A549 treated with DMSO at 1 μM for 4 hours (cell line): ENCODE measurements around the gene THY1. TPM values are rescaled to one million over a fixed set of nuclear protein-coding genes. Genes with fewer than 3 reads are reported as not detected.

ENCODE experiments used
- total RNA-seq: library from RNA; stranded (reverse); fragments of 200-300 nt; extraction: Qiagen RNA extraction; gene quantifications from 5 replicates; pipeline ENCODE4 v1.2.3, GENCODE V29; 2022; ENCODE audit warnings: low read depth

Gene THY1
- total RNA-seq: 10.4 to 20.1 TPM (median 12.8 TPM) in 5 replicates

DNA sequence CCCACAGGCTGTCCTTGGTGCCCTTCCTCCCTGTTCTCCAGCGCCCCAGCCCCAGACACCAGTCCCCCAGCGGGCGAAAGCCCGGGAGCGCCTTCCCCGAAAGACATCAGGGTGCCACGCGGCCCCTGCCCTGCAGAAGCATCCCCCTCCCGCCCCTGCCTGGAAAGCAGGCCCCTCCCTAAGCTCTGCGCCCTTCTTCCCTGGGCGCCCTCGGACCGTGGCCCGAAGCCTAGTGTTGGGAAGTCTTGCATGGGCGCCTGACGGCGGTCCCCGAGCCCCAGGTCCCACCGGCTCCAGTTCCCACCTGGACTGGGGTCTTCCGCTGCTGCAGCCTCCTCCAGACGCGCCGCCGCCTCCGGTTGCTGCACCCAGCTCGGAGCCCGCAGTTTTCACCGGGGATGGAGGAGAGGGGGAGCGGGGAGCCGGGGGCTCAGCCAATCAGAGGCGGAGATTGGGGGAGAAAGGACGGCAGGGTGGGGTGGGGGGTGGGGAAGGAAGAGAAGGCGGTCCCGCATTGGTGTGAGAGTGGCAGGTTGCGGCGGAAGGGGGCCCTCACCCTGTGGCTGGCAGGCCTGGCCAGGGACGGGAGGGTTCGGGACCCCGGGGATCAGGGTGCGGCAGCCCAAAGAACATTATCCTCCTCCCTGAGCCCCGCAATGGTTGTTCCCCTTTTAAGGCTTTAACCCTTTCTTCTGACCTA lies at the start of gene THY1:
THY1 (minus strand) TSS at position 364 of the 700 bp plus-strand sequence. CDS start 2,267 bp downstream, outside the sequence.

DNA sequence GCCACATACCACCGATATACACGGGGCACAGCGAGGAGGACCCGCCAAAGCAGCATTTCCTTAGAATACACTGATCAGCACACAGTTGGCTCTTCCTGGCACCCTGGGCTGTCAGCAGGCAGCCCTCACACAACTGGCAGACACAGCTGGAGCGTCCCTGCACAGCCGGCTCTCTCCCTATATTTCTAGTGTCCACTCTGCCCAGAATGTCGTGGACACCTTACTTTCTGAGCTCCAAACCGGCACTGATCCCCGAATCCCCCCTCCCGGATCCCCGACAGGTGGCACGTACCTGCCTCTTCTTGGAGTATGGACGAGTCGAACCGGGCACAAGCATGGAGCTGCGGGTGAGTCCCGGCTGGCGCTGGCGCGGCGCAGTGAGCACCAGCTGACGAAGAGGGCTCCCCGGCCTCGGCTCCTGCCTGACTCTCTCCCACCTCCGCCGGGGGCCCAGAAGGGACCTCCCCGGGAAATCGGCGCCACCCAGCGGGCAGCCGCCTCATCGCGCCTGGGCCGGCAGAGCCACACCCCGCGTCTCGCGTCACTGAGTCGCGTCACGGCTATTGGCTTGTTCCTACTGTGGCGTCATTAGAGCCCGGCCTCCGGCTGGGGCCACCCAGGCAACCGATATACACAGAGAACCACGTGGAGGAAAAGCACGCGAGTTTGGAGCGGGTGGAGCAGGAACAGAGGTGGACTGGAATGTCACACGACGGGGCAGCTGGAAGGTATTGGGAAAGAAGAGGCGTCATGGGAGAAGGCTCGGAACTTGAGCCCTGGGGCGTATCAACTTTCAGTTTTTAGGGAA lies 41.6 kb downstream of the THY1 start, which contains the start of gene USP2:
USP2 (minus strand) TSS at position 510 of the 808 bp plus-strand sequence. CDS start 8,210 bp downstream, outside the sequence.

Other genes starting within 250 kb of the THY1 start
- gene NHERF4, start 237.7 kb downstream of the THY1 start, total RNA-seq: 0.07 to 0.25 TPM (median 0.17 TPM) in 3 of 5 replicates, not detected in the others
- 7.8 to 11.6 TPM (median 10.8 TPM) in 5 replicates for gene CBL, start 216.8 kb downstream of the THY1 start, total RNA-seq
- 10.4 to 13.7 TPM (median 11.8 TPM) in 5 replicates for gene MCAM, start 106.0 kb downstream of the THY1 start, total RNA-seq
- gene RNF26, start 88.6 kb downstream of the THY1 start, total RNA-seq: 32.7 to 44.8 TPM (median 36.3 TPM) in 5 replicates
- gene C1QTNF5, start 82.3 kb downstream of the THY1 start, total RNA-seq: not detected in 5 replicates
- gene MFRP, start 76.5 kb downstream of the THY1 start, total RNA-seq: not detected in 5 replicates
- 0.32 to 0.58 TPM (median 0.38 TPM) in 5 replicates for gene USP2, start 41.5 kb downstream of the THY1 start, total RNA-seq